NT2/D1 (cell line): ENCODE measurements around the gene NMBR.

Experiments
- YY1 ChIP-seq: IDR thresholded peaks from 2 replicates; pipeline ENCODE4 v1.6.1; 2011; ENCODE audit not compliant: insufficient read length, insufficient read depth
- ZNF274 ChIP-seq: IDR thresholded peaks from 2 replicates; pipeline ENCODE4 v1.6.1; 2011; ENCODE audit warnings: mild to moderate bottlenecking, low read depth, low read length

DNA sequence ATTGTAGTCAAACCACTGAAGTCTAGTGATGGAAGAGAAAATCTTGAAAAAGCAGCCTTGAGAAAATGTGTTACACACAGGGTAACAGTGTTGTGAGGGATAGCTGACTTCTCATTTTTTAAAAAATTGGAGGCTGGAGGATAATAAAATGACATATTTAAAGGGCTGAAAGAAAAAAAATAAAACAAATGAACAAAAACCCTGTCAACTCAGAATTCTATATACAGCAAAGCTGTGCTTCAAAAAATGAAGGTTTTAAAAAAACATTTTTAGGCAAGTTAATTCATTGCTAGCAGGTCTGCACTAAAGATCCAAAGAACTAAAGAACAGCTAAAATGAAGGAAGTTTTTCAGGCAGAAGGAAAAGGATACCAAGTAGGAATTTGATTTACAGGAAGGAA is 31.2 kb upstream of the NMBR start:
- TF ChIP-seq ZNF274 (no peak), YY1 (no peak)
